ENCODE data around the gene KPNB1. TPM values are rescaled to one million over a fixed set of nuclear protein-coding genes. Genes with fewer than 3 reads are reported as not detected.

Gene KPNB1
- polyA plus RNA-seq, 12 donors: 81.8 to 666 (median 173) TPM

- DNase-seq: no peak
These were observed 59.3 kb downstream of the KPNB1 start for GRCh38 chr17:47708864-47709541.

DNA sequence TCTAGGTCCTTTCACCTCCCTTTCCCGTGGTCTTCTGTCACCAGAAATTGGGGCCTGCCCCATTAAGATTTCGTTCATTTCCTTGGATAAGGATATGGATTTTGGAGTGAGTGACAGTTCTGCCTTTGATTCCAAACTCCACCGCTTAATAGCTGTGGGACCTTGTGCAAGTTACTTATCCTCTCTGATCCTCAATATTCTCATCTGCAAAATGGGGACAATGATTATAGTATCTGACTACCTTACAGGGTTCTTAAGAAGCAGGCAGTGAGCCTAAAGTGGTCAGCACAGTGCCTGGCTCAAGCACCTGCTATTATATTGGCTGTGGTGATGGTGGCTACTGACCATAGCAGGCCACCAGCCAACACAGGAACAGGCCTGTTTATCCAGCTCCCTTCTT lies 59.9 kb downstream of the KPNB1 start:
- DNase-seq: no peak

DNA sequence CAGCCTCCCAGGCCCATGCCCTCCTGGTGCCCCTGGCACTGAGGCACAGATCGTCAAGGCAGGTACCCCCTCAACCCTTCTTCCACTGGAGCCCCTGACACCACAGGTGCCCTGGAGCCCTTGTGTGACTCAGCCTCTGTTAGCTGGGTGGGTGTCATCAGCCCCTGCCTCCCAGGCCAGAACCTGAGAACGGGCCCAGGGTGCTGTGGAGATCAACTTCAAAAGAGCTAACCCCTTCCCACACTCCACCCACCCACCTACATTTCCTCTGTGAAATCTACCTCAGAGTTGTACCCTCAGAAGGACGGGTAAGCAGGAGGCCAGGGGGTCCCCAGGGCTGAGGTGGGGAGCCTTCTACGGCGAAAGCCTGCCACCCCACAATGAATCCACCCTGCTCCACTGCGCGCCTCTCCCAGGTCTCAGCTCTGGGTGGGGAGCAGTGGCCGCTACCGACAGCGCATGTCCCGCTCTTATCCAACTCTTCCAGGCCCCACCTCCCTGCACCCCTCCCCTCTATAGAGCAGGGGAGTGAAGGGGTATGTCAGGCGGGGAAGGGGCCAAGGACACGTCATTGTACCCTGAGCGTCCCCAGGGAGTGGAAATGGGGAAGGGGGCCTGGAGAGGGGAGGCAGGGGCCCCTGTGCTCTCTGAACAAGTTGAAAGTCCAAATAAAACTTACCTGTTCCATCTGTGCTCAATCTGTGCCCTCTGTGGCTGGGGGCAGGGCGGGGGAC lies 61.8 kb downstream of the KPNB1 start:
- DNase-seq: no peak

GRCh38 chr17:47712330-47713023 lies 62.8 kb downstream of the KPNB1 start:
- no peak for DNase-seq

DNA sequence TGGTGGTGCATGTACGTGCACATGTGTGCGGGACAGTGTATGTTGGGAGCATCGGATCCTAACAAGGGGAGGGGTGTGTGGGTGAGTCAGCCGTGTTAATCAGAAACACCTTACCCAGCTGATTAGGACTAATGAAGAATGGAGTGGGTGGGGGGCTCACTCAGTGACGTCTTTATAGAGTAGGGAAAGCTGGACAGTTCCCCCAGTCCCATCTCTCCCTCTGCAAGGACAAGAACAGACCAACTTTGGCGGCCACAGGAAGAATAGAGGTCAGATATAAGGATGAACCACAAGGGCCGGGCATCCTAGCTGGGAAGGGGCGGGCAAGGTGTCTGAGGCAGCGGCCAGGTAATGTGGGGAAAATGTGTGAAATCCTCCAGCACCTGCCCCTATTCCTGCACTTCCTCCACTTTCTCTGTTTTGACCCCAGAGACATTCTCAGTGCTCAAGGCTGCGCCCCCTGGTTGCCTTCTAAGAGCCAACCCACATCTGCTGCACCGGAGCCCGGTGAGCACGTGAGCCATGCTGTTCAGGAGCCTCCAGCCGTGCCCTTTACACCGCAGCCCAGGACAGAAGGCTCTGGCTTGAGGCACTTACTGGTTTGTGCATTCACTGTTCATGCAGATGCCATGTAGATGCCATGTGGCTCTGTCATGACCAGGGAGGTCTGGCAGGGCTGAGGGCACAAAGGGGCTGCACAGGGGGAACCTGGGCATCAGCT lies 64.4 kb downstream of the KPNB1 start:
- DNase-seq: no peak

DNA sequence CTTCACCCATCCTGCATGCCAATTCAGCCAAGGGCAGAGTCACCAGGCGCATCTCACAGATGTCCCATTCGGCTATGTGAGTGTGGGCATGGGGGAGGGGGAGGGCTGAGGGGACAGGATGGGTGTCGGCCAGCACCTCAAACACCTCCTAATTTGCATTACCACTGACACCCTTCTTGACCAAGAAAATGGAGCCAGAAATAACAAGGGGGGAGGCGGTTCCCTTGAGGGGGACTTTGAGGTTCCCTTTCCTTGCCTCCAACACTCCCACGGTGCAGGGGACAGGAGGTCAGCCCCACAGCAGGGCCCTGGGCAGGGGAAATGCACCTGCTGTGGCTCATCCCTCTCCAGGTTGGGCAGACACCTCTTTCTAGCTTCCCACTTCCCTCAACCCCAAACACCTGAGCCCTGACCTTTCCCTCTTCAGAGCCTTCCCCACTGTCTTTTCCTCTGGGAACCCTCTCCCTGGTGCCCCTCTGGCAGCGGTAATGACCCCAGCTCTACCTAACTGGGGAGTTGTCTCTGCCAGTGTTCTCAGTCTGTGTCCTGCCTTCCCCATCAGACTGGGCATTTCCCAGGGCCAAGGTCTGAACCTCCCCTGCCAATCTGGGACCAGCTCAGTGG lies 65.2 kb downstream of the KPNB1 start:
- no peak for DNase-seq

DNA sequence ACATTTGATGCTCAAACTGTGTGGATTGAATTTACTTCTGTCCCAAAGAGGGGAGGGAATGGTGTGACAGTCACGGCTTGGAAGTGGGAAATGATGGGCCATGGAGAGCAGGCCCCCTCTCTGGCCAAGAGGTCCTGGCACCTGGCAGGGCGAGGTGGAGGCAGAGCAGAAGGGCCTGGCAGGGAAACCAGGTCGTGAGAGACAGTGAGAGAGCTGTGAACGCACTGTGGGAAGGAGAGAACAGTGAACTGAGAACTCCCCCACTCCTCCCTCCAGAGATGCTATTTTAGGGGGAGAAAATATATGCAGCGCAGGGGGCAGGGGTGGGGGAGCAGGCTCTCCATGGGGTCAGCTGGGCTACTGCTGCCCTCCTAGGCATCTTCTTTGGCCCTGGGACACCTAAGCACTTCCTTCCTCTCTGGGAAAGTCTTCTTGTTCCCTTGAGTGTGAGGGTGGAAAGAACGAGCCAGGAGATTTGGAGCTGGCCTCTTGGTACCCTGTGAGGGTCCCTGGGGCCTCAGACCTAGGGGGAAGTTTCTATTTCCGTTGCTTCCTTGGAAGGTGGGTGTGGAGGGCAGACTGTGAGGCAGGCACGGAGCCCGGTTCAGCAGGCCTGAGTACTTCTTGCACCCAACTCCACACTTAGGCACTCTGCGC lies 66.1 kb downstream of the KPNB1 start:
- no peak for DNase-seq

DNA sequence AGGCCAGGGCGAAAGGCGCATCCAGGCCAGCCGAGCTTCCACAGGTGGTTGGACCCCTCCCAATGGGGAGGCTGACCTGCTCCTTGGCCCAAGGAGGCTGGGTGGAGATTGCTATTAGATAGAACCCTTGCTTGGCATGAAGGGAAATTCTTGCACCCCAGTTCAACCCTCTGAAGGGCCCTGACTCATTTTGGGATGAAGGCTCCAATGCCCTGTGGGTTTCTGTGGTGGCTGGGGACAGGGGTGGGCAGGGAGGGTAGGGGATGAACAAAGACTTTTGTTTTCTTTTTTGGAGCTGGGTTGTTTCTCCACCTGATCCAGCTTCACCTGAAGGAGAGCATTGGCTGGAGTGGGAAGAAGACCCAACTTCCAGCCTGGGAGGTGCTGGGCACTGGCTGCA lies 66.7 kb downstream of the KPNB1 start:
- DNase-seq: no peak

DNA sequence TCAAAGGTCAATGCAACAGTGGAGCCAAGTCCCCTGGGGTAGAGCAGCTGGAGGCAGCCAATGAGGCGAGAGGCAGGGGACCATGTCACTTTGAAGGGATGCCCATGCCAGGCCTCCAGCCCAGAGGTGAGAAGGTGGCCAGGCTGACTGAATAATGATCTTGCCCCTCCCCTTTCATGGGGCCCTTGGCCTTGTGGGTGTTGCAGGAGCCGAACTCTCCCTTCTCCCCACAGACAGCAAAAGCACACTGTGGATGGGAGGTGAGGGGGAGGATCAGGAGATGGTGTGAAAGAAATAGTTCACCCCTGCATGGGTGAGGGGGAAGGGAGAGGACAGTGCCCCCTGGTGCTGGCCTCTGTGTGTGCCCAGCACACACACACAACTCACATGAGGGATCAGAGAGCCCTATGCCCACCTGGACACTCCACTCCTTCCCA lies 67.6 kb downstream of the KPNB1 start:
- DNase-seq: no peak

DNA sequence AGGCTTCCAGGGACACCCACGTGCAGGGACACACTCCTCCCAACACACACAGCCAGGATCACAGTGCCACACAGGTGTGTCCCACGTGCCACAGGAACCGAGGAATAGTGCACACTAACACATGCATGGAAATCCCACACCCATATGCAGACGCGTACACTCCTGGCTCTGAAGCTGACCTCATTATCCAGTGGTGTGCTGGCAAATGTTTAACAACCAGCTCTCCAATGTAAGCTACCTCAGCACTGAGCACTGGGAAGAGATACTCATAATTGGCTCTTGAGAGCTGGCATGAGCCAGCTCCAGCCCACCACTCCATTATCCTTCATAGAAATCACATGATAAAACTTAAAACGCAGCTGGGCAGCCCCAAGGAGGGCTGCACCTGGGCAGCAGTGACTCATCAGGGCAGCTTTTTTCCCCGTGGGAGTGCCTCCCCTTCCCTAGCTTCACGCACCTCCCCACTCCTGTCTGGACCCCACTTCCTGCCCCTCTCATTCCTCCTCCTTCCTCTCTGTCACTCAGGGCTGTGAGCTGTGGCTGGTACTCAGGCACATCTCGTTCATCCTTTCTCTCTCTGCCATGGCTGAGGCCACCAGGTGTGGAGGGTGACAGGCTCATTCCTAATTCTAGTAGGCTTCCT lies 68.4 kb downstream of the KPNB1 start:
- no peak for DNase-seq

DNA sequence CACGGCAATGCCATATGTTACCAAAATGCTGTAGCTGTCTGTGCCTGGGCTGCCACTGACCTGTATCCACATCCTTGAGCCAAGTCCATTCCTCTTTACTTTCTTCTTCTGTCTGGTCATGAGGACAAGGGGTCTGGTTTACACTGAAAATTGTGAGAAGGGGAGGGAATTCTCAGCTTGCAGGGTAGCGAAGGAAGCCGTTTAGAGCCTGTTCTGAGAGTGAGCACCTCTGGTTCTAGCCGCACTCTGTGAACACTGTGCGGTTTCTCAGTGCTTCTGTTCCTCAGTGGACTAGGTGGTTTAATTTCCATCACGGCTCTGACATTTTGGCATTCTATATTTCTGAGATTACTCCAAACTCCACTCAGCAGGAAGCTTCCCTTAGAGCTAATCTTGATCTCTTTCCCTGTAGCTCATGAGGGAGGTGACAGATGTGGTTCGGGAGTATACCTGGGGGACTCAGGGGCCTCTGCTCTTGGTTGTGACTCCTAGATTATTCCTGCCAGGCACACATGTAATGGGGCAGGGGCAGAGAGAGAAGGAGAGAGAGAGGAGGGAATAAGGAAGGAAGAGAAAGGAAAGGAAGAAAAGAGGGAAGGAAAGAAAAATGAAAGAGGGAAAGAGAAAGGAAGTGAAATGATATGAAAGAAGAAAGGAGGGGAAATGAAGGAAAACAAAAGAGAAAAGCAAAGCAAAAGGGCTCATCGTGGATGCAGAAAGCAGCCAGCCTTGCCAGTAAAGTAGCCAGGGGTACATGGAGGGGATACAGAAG lies 69.1 kb downstream of the KPNB1 start:
- DNase-seq: no peak

GRCh38 chr17:47719411-47720152 lies 69.9 kb downstream of the KPNB1 start:
- no peak for DNase-seq

DNA sequence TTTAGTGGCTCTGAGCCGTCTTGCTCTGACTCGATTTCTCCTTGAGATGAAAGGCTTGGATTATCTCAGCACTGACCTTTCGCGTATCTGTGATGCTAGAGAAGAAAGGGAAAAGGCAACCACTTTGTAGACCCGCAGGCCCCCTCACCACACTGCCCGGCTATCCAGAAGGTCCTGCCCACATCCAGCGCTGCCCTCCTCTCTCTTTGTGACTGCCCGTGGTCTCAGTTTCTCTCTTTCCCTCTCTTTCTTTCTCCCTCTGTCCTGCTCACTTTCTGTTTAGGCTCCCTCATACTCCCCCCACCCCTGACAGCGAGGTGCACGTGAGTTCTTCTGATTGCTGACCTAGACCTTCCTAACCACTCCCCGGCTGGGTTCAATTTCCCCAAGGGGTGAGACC lies 70.5 kb downstream of the KPNB1 start:
- DNase-seq: no peak

DNA sequence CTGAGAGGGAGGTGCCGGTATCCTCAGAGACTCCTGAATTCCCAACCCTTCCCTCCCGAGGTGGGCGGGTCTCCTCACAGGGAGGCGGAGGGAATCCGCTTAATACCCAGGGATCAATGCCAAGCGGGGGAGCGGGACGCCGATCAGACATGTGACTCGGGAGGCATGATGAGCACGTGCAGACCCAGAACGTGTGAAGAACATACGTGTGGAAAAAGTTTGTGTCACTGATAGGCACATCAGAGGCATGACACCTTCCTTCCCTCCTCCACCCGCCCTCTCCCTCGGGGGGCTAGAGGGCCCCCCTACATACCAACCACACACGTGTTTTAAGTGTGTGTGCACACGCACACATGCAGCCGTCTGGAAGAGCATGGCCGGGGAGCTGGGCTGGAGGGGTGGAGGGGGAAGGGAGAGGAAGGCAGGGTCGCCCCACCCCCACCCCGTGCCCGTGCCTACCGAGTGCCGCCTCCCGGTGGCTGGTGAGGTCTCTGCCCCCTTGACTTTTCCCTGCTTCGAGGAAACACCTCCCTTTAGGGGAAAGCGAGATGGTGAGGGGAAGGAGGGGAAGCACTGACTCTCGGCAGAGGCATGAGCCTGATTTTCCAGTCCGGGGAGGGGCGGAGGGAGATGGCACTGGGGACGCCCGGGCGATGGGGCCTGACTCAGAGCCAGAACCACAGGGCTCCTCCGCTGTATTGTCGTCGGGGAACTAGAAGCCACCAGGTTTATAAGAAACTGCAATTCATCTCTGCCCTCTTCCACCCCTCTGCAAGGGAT lies 71.2 kb downstream of the KPNB1 start:
- no peak for DNase-seq

- no peak for DNase-seq
These were observed 72.0 kb downstream of the KPNB1 start for GRCh38 chr17:47721725-47722124.

GRCh38 chr17:47724705-47725104 lies 75.0 kb downstream of the KPNB1 start:
- no peak for DNase-seq

GRCh38 chr17:47725446-47726111 lies 75.9 kb downstream of the KPNB1 start:
- no peak for DNase-seq
